SK-N-SH (cell line): ENCODE results near the gene ABCF1. TPM values are rescaled to one million over a fixed set of nuclear protein-coding genes. Genes with fewer than 3 reads are reported as not detected.

Experiments used
- CTCF ChIA-PET: fragments of 300-600, 350-600 bp; formaldehyde crosslinking; extraction: SDS; loops from one replicate; lab custom pipeline; 2021; lab: Yijun Ruan, JAX
- POLR2A ChIA-PET: fragments of 350-600 bp; sonication (Branson Sonifier 250); formaldehyde crosslinking; extraction: SDS; loops from one replicate; lab custom pipeline; 2020; ENCODE audit warnings: antibody characterized with exemption, inconsistent platforms; lab: Yijun Ruan, JAX
- DNase-seq: peaks from one replicate; pipeline ENCODE4 v3.0.0; 2012
- H2AFZ ChIP-seq: fragments of 200-600 bp; sonication (generic); 2 replicates; pipeline ENCODE4 v1.8.1; 2016; ENCODE audit warnings: antibody characterized with exemption, mild to moderate bottlenecking, low read depth
- H3F3A ChIP-seq: fragments of 200-600 bp; sonication (generic); replicated peaks from 2 replicates; pipeline ENCODE3; 2016; ENCODE audit warnings: antibody characterized with exemption, mild to moderate bottlenecking; ENCODE audit not compliant: insufficient read depth
- H3K27ac ChIP-seq, 2 experiments: fragments of 200-500 bp in 1 of 2; fragments of 200-600 bp in 1 of 2; sonication (Bioruptor generic) in 1 of 2; sonication (generic), shearing (Covaris generic) in 1 of 2; 2 replicates each; pipeline versions ENCODE4 v1.5.1 to v1.6.1; 2014 to 2016; ENCODE audit warnings: low read depth in 2 of 2, inconsistent platforms in 1 of 2, low read length in 1 of 2, mild to moderate bottlenecking in 1 of 2, mixed read lengths in 1 of 2
- H3K27me3 ChIP-seq: fragments of 200-600 bp; sonication (generic), shearing (Covaris generic); 2 replicates; pipeline ENCODE4 v1.6.1; 2016; ENCODE audit warnings: mixed run types; ENCODE audit not compliant: insufficient read depth
- H3K36me3 ChIP-seq, 2 experiments: fragments of 200-500 bp in 1 of 2; fragments of 200-600 bp in 1 of 2; sonication (Bioruptor generic) in 1 of 2; sonication (generic) in 1 of 2; replicated peaks in 1 of 2; 2 replicates each; pipeline versions ENCODE3 to v1.5.1; 2014 to 2016; ENCODE audit warnings: low read length in 1 of 2, mild to moderate bottlenecking in 1 of 2; ENCODE audit not compliant: insufficient read depth in 2 of 2, control insufficient read depth in 1 of 2
- H3K4me1 ChIP-seq, 2 experiments: fragments of 200-500 bp in 1 of 2; fragments of 200-600 bp in 1 of 2; sonication (Bioruptor generic) in 1 of 2; sonication (generic), shearing (Covaris generic) in 1 of 2; 2 replicates each; pipeline versions ENCODE4 v1.5.1 to v1.6.1; 2014 to 2016; ENCODE audit warnings: low read depth in 1 of 2, low read length in 1 of 2, mixed run types in 1 of 2; ENCODE audit not compliant: insufficient read depth in 2 of 2, control insufficient read depth in 1 of 2
- H3K4me2 ChIP-seq: fragments of 200-600 bp; sonication (generic), shearing (Covaris generic); 2 replicates; pipeline ENCODE4 v1.6.1; 2017; ENCODE audit warnings: mixed run types
- H3K4me3 ChIP-seq, 2 experiments: fragments of 200-500 bp in 1 of 2; fragments of 200-600 bp in 1 of 2; sonication (Bioruptor generic) in 1 of 2; sonication (generic), shearing (Covaris generic) in 1 of 2; 2 replicates each; pipeline versions ENCODE4 v1.5.1 to v1.8.1; 2014 to 2016; ENCODE audit warnings: low read depth in 2 of 2, inconsistent platforms in 1 of 2, low read length in 1 of 2, mild to moderate bottlenecking in 1 of 2, mixed read lengths in 1 of 2, moderate library complexity in 1 of 2
- H3K79me2 ChIP-seq: fragments of 200-600 bp; sonication (generic); 2 replicates; pipeline ENCODE4 v1.8.1; 2017; ENCODE audit warnings: mild to moderate bottlenecking; ENCODE audit not compliant: insufficient read depth
- H3K9ac ChIP-seq: fragments of 200-600 bp; sonication (generic); 2 replicates; pipeline ENCODE4 v1.6.1; 2017; ENCODE audit warnings: mixed run types
- H3K9me2 ChIP-seq: fragments of 200-600 bp; sonication (generic); 2 replicates; pipeline ENCODE4 v1.6.1; 2017; ENCODE audit warnings: mixed run types
- H3K9me3 ChIP-seq: fragments of 200-600 bp; sonication (generic); 2 replicates; pipeline ENCODE4 v1.6.1; 2017; ENCODE audit warnings: mixed run types, mild to moderate bottlenecking, moderate library complexity
- H4K20me1 ChIP-seq: fragments of 200-600 bp; sonication (generic); 2 replicates; pipeline ENCODE4 v1.6.1; 2017; ENCODE audit warnings: mild to moderate bottlenecking, mixed run types; ENCODE audit not compliant: insufficient read depth
- EZH2phosphoT487 ChIP-seq: fragments of 200-600 bp; sonication (generic); IDR thresholded peaks from 2 replicates; pipeline ENCODE4 v1.6.1; 2017; ENCODE audit warnings: low read depth, mixed run types, mild to moderate bottlenecking, antibody characterized with exemption, moderate library complexity, borderline replicate concordance
- FOSL2 ChIP-seq: IDR thresholded peaks from 2 replicates; pipeline ENCODE4 v1.4.0; 2012; ENCODE audit warnings: low read depth, mild to moderate bottlenecking, moderate library complexity, borderline replicate concordance
- GABPA ChIP-seq: IDR thresholded peaks from 2 replicates; pipeline ENCODE4 v1.4.0; 2012; ENCODE audit warnings: low read depth, mild to moderate bottlenecking
- JUND ChIP-seq: IDR thresholded peaks from 2 replicates; pipeline ENCODE4 v1.4.0; 2012
- PBX3 ChIP-seq: IDR thresholded peaks from 2 replicates; pipeline ENCODE4; 2012
- POLR2AphosphoS5 ChIP-seq: IDR thresholded peaks from 2 replicates; pipeline ENCODE4 v1.6.1; 2012; ENCODE audit warnings: low read depth, low read length
- SMC3 ChIP-seq: IDR thresholded peaks from 2 replicates; pipeline ENCODE4 v1.6.1; 2012; ENCODE audit warnings: low read depth, low read length, improper control_type of control experiment
- TAF1 ChIP-seq: IDR thresholded peaks from 2 replicates; pipeline ENCODE4 v1.6.1; 2012; ENCODE audit warnings: low read depth, mild to moderate bottlenecking, low read length, moderate library complexity, borderline replicate concordance
- TEAD4 ChIP-seq: IDR thresholded peaks from 2 replicates; pipeline ENCODE4 v1.4.0; 2012; ENCODE audit warnings: mild to moderate bottlenecking, borderline replicate concordance; ENCODE audit not compliant: insufficient read depth
- ZBTB33 ChIP-seq: IDR thresholded peaks from 2 replicates; pipeline ENCODE4 v1.4.0; 2012; ENCODE audit warnings: low read depth, borderline replicate concordance
- WGBS: methylation state at CpG from one replicate; pipeline ENCODE4 v1.1.6; 2017; ENCODE audit warnings: low lambda C conversion rate; 5-methylcytosine and 5-hydroxymethylcytosine counted together
- polyA plus RNA-seq, 3 experiments: library from polyadenylated mRNA; depleted of rRNA; stranded (reverse); fragments of >200 nt; gene quantifications; 2 replicates each; pipeline ENCODE4 v1.2.3, GENCODE V29; 2012
- TF ChIP-seq, protein P1 (sequence below): IDR thresholded peaks from 2 replicates; pipeline ENCODE4 v1.6.1; 2012; ENCODE audit warnings: mild to moderate bottlenecking, low read depth, low read length, moderate library complexity

The ABCF1 gene
- polyA plus RNA-seq, 1 of the 3 experiments (the other 2 are of a cell fraction): 53.4 TPM

GRCh38 chr6:30613251-30614043 is 42.2 kb downstream of the ABCF1 start:
- peak overlapping the region; percentile 85 for H3K4me2 ChIP-seq
- H3K9me2 ChIP-seq: no peaks in the 10 kb centered on the region
- H3K27me3 ChIP-seq: no peaks in the 10 kb centered on the region
- peak overlapping the region; percentile 99; the same call in 1 of the 2 replicates for H3K9ac ChIP-seq
- peak overlapping the region; percentile 56 to 78; a peak in 2 of 4 replicates for H3K4me3 ChIP-seq
- no peaks in the 10 kb centered on the region for H3K9me3 ChIP-seq
- peaks cover 38 to 49% of the 10 kb centered on the region in 2 experiments for H3K36me3 ChIP-seq
- POLR2A ChIA-PET: interaction anchor here (0.5 to 4.7 kb wide), 10 partner anchors 10 to 1095 kb away, joined by 3 to 32 read pairs (median 6); partner anchors contain the start of genes ABCF1, MDC1 and PRR3
- TF ChIP-seq SMC3 (no peak), TEAD4 (no peak), JUND (peak; percentile 40; the same call in 1 of the 2 replicates), FOSL2 (peak; percentile 24; the same call in 1 of the 2 replicates), PBX3 (peak; percentile 41)
- CTCF ChIA-PET: interaction anchor here (0.7 to 3.8 kb wide), 14 partner anchors 10 to 163 kb away, joined by 3 to 33 read pairs (median 4); partner anchors contain the start of gene DHX16
- peaks cover 48% of the 10 kb centered on the region for H3F3A ChIP-seq
- peaks cover 74% of the 10 kb centered on the region for H3K79me2 ChIP-seq
- no peak overlapping the region for H2AFZ ChIP-seq
- peaks cover 16% of the 10 kb centered on the region for H4K20me1 ChIP-seq
- no peak for DNase-seq
- peaks cover 24 to 26% of the 10 kb centered on the region in 2 experiments for H3K4me1 ChIP-seq
- H3K27ac ChIP-seq: peak overlapping the region; percentile 96 to 98

DNA sequence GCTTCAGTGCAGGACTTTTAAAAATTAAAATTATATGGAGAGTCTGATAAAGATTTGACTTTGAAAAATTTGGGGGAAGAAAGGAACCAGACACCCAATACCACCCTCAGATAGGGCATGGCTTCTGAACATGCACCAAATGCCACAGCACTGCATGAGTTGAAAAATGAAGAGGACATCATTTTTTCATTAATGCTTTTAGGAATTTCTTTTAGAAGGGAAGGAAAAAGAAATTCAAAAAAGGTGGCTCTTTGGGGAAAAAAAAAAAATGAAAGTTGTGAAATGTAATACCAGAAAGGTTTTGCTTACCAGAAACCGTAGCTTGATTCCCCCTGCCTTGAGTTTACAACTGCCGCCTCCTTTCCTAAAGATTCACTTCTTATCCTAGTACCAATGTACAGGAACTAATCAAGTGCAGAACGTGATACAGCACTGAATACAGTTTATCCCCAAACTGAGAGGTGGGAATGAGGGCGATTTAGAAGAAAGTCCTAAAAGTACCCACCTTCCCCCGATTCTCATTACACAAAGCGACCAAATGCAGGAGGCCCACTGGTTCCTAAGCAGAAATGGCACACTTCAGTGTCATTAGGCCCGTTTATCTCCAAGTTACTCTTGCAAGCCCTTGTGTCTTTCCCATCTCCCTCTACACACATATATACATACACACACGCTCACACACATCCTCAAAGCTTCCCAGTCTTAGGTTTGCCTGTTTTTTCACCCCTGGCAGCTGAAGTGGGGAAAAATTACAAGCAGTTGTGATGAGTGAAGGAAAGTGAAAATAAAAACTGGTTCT is 43.0 kb downstream of the ABCF1 start:
- peak overlapping the region; percentile 85 for H3K4me2 ChIP-seq
- DNase-seq: no peak
- H3K27me3 ChIP-seq: no peaks in the 10 kb centered on the region
- peaks cover 48% of the 10 kb centered on the region for H3F3A ChIP-seq
- peak overlapping the region; percentile 99 for H3K9ac ChIP-seq
- H3K4me3 ChIP-seq: peak overlapping the region; percentile 56 to 78
- H3K79me2 ChIP-seq: peaks cover 74% of the 10 kb centered on the region
- ChIA-PET POLR2A (interaction anchor here (0.6 to 4.7 kb wide), 20 partner anchors 12 to 927 kb away, joined by 3 to 32 read pairs (median 5); partner anchors contain the start of genes ABCF1, ATAT1, C6orf136 and DDX39B), CTCF (interaction anchor here (1.2 to 3.8 kb wide), 7 partner anchors 9 to 109 kb away, joined by 3 to 33 read pairs (median 7); no protein-coding TSS in a partner anchor)
- H3K9me3 ChIP-seq: no peaks in the 10 kb centered on the region
- peak overlapping the region; percentile 96 to 98 for H3K27ac ChIP-seq
- no peaks in the 10 kb centered on the region for H3K9me2 ChIP-seq
- H4K20me1 ChIP-seq: peaks cover 16% of the 10 kb centered on the region
- peaks cover 25 to 32% of the 10 kb centered on the region in 2 experiments for H3K4me1 ChIP-seq
- no peak overlapping the region for H2AFZ ChIP-seq
- peaks cover 31 to 43% of the 10 kb centered on the region in 2 experiments for H3K36me3 ChIP-seq
- WGBS: 35% methylated on average over 8 of the region's 8 CpGs
- TF ChIP-seq, protein P1, sequence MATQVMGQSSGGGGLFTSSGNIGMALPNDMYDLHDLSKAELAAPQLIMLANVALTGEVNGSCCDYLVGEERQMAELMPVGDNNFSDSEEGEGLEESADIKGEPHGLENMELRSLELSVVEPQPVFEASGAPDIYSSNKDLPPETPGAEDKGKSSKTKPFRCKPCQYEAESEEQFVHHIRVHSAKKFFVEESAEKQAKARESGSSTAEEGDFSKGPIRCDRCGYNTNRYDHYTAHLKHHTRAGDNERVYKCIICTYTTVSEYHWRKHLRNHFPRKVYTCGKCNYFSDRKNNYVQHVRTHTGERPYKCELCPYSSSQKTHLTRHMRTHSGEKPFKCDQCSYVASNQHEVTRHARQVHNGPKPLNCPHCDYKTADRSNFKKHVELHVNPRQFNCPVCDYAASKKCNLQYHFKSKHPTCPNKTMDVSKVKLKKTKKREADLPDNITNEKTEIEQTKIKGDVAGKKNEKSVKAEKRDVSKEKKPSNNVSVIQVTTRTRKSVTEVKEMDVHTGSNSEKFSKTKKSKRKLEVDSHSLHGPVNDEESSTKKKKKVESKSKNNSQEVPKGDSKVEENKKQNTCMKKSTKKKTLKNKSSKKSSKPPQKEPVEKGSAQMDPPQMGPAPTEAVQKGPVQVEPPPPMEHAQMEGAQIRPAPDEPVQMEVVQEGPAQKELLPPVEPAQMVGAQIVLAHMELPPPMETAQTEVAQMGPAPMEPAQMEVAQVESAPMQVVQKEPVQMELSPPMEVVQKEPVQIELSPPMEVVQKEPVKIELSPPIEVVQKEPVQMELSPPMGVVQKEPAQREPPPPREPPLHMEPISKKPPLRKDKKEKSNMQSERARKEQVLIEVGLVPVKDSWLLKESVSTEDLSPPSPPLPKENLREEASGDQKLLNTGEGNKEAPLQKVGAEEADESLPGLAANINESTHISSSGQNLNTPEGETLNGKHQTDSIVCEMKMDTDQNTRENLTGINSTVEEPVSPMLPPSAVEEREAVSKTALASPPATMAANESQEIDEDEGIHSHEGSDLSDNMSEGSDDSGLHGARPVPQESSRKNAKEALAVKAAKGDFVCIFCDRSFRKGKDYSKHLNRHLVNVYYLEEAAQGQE: no peak
- TF ChIP-seq TAF1 (no peak), POLR2AphosphoS5 (peak; percentile 40; the same call in 1 of the 2 replicates), GABPA (no peak), ZBTB33 (no peak), EZH2phosphoT487 (no peak)
